ENCODE data around the gene DAZAP1.
A peak's percentile ranks its signal among the peaks of the same experiment; 100 is the strongest.

Gene DAZAP1

GRCh38 chr19:1460033-1460995 is 52.9 kb downstream of the DAZAP1 start:
- DNase-seq, result peak in 1 of 2 experiments; percentile 14

- no peak for DNase-seq
These were observed 54.5 kb downstream of the DAZAP1 start for GRCh38 chr19:1461862-1462261.

- peak; percentile 53 to 67 for DNase-seq
These were observed 58.0 kb downstream of the DAZAP1 start for GRCh38 chr19:1465191-1466016.

GRCh38 chr19:1466018-1466460 is 58.7 kb downstream of the DAZAP1 start:
- no peak for DNase-seq

- DNase-seq, result peak in 1 of 2 experiments; percentile 23
These were observed 59.3 kb downstream of the DAZAP1 start for GRCh38 chr19:1466461-1467214.

GRCh38 chr19:1467215-1467489 is 59.8 kb downstream of the DAZAP1 start:
- peak in 1 of 2 experiments; percentile 44 for DNase-seq

- peak in 1 of 2 experiments; percentile 35 for DNase-seq
These were observed 60.3 kb downstream of the DAZAP1 start for GRCh38 chr19:1467490-1468273.

- DNase-seq, result peak in 1 of 2 experiments; percentile 47
These were observed 61.0 kb downstream of the DAZAP1 start for GRCh38 chr19:1468274-1468820.

GRCh38 chr19:1468821-1469254 is 61.5 kb downstream of the DAZAP1 start:
- DNase-seq, result peak; percentile 67 to 74

GRCh38 chr19:1469255-1470054 is 62.1 kb downstream of the DAZAP1 start:
- peak in 1 of 2 experiments; percentile 55 for DNase-seq

GRCh38 chr19:1470055-1470304 is 62.6 kb downstream of the DAZAP1 start:
- DNase-seq, result no peak

- peak; percentile 77 to 83 for DNase-seq
These were observed 63.1 kb downstream of the DAZAP1 start for GRCh38 chr19:1470305-1471009.

- peak in 1 of 2 experiments; percentile 49 for DNase-seq
These were observed 63.7 kb downstream of the DAZAP1 start for GRCh38 chr19:1471010-1471514.

GRCh38 chr19:1471515-1472160 is 64.3 kb downstream of the DAZAP1 start:
- DNase-seq, result no peak

- no peak for DNase-seq
These were observed 65.1 kb downstream of the DAZAP1 start for GRCh38 chr19:1472231-1473084.

- DNase-seq, result no peak
These were observed 65.9 kb downstream of the DAZAP1 start for GRCh38 chr19:1473085-1473851.

- DNase-seq, result no peak
These were observed 66.8 kb downstream of the DAZAP1 start for GRCh38 chr19:1474011-1474764.

All from activated T-cell treated with anti-CD3 and anti-CD28 coated beads, Interleukin-2, amount 50 U/mL, for 48 hours (primary cell).